ENCODE results near the gene HEG1.
A peak's percentile ranks its signal among the peaks of the same experiment; 100 is the strongest.

Gene HEG1

DNA sequence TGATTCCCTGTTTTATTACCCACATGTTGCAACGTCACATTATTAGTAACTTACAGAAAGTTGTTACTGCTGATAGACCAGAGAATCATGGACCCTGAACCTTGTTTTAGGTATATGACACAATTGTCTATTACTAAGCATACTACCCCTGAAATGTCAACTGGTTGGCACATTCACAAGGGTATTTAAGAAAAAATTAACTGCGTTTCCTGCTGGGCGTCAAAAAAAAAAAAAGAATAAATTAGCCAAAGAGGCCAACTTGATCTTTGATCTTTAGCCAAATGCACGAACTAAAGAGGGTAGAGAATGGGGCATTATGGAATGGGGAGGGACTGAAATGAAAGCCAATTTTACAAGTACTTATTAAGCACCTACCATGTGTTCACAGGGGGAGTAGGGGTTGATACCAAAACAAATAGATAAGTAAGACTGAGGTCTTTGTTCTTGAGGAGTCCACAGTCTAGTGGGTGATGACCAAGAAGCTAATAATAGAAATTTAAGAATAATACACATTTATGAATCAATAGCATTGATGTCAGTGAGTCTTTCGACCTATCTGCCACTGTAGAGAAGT, 103.4 kb downstream of the HEG1 start:
- DNase-seq (ENCODE audit: low spot score), result no peak

DNA sequence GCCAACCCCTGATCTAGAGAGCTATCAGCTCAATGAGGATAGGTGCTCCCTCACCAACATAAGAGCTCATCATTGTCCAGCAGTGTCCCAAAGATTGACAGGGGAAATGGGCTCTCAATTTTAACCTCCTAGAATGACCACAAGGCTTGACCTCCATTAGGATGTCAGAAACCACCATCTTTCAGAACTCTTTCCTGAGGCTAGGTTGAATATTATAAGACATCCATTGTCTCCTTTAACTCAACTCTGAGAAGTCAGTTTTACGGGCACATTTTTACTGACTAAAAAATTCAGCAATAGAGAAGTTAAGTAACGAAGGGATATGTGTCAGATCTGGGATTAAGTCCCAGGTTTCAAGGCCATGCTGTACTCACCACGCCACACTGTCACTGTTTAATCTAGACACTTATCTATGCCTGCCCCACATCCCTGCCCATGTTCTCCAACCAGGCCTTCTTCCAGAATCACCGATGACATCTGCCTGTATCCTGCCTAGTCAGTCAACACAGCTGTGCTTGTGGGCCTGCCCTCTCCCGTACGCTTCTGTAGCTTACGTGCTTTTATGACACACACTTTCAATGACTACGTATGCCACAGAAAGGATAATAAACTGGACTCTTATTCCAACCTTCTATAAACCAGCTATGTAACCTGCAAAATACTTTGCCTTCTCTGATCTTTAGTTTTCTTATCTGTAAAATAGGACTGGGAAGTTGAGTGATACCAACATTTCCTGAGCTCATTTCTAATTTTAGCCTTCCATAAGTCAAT, 104.1 kb downstream of the HEG1 start:
- no peak for DNase-seq (ENCODE audit: low spot score)

DNA sequence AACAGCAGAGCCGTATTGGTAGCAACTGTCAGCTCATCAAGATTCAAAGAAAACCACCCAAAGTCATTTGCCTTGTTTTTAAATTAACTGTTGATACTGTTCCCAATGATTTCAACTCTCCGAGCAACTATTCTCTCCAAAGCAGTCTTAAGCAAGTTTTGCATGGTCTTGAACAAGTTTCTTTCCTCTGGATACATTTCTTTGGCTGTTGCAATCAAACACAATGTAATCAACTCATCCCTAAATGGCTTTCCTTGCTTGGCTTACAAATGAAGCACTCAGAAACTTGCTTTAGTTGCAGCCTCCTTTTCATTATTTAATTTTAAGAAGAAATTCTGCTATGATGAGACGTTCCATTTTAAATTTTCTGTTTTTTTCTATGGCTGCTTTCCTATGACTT, 105.8 kb downstream of the HEG1 start:
- no peak for DNase-seq (ENCODE audit: low spot score)

- no peak for DNase-seq (ENCODE audit: low spot score)
These were observed 113.2 kb downstream of the HEG1 start for GRCh38 chr3:124942613-124943012.

DNA sequence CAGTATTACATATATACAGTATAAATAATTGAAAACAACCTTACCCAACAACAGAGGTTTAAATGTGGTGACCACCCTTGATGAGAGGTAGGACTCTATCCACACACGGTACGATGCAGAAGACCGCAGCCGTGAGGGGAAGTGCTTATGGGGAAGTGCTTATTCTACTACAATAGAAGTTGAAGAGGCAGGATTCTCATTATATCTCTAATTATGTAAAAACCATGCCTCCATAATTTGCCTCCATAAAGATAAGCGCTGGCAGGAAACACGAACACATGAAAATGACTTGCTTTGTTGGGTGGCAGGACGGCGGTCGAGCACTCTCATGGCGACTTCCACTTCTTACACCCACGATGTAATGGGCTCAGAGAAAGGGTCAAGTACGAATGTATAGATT, 114.0 kb downstream of the HEG1 start:
- DNase-seq (ENCODE audit: low spot score), result no peak

- no peak for DNase-seq (ENCODE audit: low spot score)
These were observed 116.1 kb downstream of the HEG1 start for GRCh38 chr3:124939661-124940060.

DNA sequence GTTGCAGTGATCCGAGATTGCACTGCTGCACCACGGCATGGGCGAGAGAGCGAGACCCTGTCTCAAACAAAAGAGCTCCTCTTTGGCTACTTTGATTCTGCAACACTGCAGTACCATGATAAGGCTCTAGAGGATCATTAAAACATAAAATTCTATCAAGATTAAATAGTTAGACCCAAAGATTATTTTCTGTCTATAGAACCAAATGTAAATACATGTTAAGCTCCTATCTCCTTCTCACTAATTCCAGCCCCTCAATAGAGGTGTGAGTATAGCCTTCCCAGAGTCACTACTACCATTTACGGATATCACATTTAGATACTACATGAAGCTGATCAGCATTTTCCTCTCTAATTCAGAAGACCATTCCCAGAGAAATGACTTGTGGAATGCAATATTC, 116.9 kb downstream of the HEG1 start:
- no peak for DNase-seq (ENCODE audit: low spot score)

DNA sequence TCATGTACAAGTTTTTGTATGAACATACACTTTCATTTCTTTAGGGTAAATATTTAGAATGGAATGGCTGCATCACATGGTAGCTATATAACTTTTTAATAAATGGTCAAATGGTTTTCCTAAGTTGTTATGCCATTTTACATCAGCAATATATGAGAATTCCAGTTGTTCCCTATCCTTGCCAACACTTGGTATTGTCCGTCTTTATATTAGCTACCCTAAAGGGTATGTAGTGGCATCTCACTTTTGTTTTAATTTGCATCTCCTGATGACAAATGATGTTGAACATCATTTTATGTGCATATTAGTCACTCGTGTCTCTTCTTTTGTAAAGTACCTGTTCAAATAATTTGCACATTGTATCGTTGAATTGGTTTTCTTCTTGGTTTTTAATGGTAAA, 118.7 kb downstream of the HEG1 start:
- no peak for DNase-seq (ENCODE audit: low spot score)

DNA sequence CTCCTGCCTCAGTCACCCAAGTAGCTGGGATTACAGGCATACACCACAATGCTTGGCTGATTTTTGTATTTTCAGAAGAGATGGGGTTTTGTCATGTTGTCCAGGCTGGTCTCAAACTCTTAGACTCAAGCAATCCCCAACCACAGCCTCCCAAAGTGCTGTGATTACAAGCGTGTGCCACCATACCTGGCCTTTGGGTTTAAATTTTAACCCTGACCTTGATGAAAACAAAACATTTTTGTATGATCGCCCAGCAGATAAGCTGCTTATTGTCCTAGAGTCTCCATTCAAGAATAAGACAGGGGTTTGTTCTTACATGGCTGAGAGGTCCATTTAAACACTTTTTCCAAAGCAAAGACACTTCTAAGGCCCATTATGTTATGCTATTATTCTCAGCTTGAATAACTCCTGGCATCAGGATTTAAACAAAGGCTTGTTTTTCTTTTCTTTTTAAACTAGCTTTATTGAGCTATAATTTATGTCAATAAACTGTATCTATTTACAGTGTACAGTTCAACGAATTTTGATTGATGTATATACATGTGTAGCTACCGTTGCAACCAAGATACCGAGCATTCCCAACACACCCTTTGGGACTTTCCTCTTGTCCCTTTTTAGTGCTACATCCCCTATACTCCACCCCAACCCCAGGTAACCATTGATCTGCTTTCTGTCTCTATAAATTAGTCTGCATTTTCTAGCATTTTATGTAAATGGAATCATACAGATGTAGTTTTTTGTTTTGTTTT, 119.8 kb downstream of the HEG1 start:
- no peak for DNase-seq (ENCODE audit: low spot score)

GRCh38 chr3:124935264-124935663, 120.5 kb downstream of the HEG1 start:
- DNase-seq (ENCODE audit: low spot score), result no peak

- DNase-seq (ENCODE audit: low spot score), result no peak
These were observed 121.2 kb downstream of the HEG1 start, which contains the start of gene MUC13 for GRCh38 chr3:124934577-124934976. Gene MUC13 (minus strand): TSS chr3:124934751. CDS start chr3:124934712, 39 bp downstream.

DNA sequence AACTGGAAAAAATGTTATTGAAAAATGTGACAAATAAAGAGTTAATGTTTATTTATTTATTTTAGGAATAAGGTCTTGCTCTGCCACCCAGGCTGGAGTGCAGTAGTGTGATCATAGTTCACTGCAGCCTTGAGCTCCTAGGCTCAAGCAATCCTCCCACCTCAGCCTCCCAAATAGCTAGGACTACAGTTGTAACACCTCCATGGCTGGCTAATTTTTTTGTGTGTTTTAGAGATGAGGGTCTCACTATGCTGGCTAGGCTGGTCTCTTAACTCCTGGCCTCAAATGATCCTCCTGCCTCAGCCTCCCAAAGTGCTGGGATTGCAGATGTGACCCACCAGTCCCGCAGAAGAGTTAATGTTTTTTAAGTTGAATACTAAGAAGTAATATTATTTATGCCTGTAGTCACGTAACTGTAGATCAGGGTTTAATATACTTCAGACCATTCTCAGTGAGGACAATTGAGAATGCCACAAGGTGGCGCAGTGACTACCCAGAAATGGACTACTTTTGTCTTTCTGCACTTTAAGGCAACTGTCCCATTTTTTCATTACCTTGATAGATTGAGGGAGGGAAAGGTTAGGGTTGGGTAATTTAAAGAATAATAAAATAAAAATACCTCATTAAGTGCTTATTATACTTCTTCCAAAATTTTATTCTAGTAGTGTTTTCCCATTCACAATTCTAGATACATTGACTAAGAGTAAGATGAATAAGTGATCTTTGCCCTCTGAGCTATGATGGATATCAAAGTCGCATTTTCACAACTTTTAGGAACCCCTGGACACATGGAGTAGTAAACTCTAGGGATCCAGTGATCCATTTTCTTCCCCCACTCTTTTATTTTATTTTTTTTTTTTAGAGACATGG, 127.2 kb downstream of the HEG1 start:
- DNase-seq (ENCODE audit: low spot score), result peak; percentile 49

- DNase-seq (ENCODE audit: low spot score), result no peak
These were observed 128.2 kb downstream of the HEG1 start for GRCh38 chr3:124927574-124928045.

- DNase-seq (ENCODE audit: low spot score), result no peak
These were observed 129.2 kb downstream of the HEG1 start for GRCh38 chr3:124926426-124927101.

DNA sequence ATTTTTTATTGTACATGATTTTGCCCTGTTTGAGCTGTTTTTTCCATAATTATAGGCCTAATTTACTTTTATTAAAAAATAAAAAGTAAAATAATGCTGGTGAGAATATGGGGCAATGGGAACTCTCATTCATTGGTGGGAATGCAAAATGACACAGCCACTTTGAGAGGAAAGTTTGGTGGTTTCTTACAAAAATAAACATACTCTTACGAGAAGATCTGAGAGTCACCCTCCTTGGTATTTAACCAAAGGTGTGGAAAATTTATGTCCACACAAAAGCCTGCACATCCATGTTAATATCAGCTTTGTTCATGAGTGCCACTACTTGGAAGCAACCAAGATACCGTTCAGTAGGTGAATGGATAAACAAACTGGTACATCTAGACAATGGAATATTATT, 131.1 kb downstream of the HEG1 start:
- DNase-seq (ENCODE audit: low spot score), result no peak

DNA sequence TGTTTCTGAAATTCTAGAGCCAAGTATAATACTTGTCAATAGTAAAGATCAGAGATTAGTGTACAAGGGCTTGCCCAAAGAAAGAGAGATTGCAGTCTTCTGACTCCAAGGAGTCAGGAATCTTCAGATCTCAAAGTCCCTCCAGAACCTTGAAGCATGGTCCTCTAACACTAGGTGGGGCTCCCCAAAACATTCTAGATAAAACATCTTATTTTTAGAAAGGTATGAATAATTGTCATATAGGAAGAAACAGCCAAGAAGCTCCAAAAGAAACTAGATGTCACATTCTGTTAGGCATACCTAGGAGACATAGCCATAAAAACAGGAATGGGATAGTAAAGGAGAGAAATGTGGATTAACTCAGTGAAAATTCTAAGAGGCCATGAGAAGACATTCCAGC, 132.0 kb downstream of the HEG1 start:
- DNase-seq (ENCODE audit: low spot score), result no peak

DNA sequence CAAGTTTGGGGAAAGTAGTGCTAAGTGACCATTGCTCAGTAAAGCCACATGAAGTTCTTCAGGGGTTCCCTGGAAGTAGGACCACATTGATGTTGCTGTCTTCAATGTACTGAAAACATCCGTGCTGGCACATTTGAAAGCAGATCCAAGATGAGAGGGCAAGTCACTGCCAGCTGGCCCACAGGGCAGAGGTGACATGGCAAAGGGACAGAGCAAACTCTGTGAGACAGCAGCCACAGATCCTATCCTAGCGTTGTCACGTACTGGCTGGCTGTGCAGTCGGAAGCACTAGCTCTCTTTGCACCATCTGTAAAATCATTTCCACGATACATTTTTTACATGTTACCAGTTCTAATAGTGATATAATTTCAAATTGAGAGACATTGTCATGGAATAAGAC, 135.1 kb downstream of the HEG1 start:
- no peak for DNase-seq (ENCODE audit: low spot score)

DNA sequence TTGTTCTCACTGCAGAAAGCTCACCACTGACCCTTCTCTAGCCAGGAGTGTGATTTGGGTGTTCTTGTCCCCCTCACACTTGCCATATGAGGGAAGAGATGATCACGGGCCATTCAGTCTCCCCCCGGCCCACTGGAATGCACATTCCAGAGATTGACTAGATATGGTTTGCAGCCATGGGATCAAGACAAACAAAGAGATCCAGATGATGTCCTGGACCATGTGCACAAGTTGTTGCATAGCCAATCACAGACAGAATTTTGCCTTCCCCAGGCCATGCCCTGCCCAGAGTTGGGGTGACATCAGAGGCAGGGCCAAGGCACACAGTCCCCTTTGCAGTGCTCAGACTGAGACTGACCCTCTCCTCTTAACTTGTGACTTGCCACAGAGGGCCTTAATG, 136.0 kb downstream of the HEG1 start:
- DNase-seq (ENCODE audit: low spot score), result no peak

DNA sequence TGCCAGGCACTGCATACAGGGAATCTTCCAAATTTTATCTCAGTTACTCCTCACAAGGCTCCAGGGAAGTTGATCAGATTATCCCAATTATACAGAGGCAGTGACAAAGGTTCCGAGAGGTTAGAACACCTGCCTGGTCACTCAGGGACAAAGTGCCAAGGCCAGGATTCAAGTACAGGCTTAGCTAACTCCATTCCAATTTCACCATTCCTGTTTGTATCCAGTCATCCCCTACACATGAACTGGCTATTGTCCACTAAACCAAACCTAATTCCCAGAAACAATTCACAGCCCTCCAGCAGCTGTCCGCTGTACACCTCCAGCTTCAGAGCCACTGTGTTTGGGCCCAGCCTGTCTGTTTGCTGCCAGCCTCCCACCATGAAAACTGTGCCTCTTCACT, 137.3 kb downstream of the HEG1 start:
- no peak for DNase-seq (ENCODE audit: low spot score)

- no peak for DNase-seq (ENCODE audit: low spot score)
These were observed 138.9 kb downstream of the HEG1 start for GRCh38 chr3:124916837-124917409.
